Endodermal cell (in vitro differentiated cells): ENCODE measurements around the gene ZFAND2A. TPM values are rescaled to one million over a fixed set of nuclear protein-coding genes. Genes with fewer than 3 reads are reported as not detected.

Source experiments
- DNase-seq: peaks from one replicate; pipeline ENCODE4 v3.0.0-alpha.2; 2017
- H3K27ac ChIP-seq: 2 replicates; pipeline ENCODE4 v1.5.1; 2013; ENCODE audit warnings: mild to moderate bottlenecking, low read depth, low read length, moderate library complexity
- H3K27me3 ChIP-seq: 2 replicates; pipeline ENCODE4 v1.6.1; 2013; ENCODE audit warnings: mild to moderate bottlenecking, low read length, moderate library complexity; ENCODE audit not compliant: insufficient read depth, control insufficient read depth, poor library complexity, severe bottlenecking
- H3K36me3 ChIP-seq: 2 replicates; pipeline ENCODE4 v1.7.0; 2013; ENCODE audit warnings: mild to moderate bottlenecking, low read length, moderate library complexity; ENCODE audit not compliant: control insufficient read depth, insufficient read depth
- H3K4me1 ChIP-seq: one replicate; pipeline ENCODE4 v1.7.0; 2013; ENCODE audit warnings: low read length; ENCODE audit not compliant: control insufficient read depth, insufficient read depth
- H3K4me3 ChIP-seq: 2 replicates; pipeline ENCODE4 v1.5.1; 2013; ENCODE audit warnings: mild to moderate bottlenecking, low read length, moderate library complexity
- H3K9ac ChIP-seq: 2 replicates; pipeline ENCODE4 v1.6.1; 2013; ENCODE audit warnings: mild to moderate bottlenecking, low read length, moderate library complexity; ENCODE audit not compliant: poor library complexity, severe bottlenecking; ENCODE audit errors: extremely low read depth
- H3K9me3 ChIP-seq: 2 replicates; pipeline ENCODE4 v1.6.1; 2013; ENCODE audit warnings: mild to moderate bottlenecking, low read length, moderate library complexity; ENCODE audit not compliant: control insufficient read depth
- H3K27ac Mint-ChIP-seq: 2 replicates; pipeline ENCODE4 v1.8.0; 2020; ENCODE audit warnings: mixed read lengths
- H3K27me3 Mint-ChIP-seq: 2 replicates; pipeline ENCODE4 v1.8.0; 2021; ENCODE audit warnings: mild to moderate bottlenecking, mixed read lengths; ENCODE audit not compliant: insufficient read depth
- H3K36me3 Mint-ChIP-seq: 2 replicates; pipeline ENCODE4 v1.8.0; 2020; ENCODE audit warnings: low read depth, mixed read lengths
- H3K4me1 Mint-ChIP-seq: 2 replicates; pipeline ENCODE4 v1.8.0; 2020; ENCODE audit warnings: mixed read lengths
- H3K4me3 Mint-ChIP-seq: 2 replicates; pipeline ENCODE4 v1.8.0; 2020; ENCODE audit warnings: mild to moderate bottlenecking, moderate library complexity, mixed read lengths
- H3K9me3 Mint-ChIP-seq: 2 replicates; pipeline ENCODE4 v1.8.0; 2020; ENCODE audit warnings: mild to moderate bottlenecking, mixed read lengths
- CTCF ChIP-seq: fragments of 200-600 bp; sonication (generic); conservative IDR thresholded peaks from 2 replicates; pipeline ENCODE4 v1.5.0; 2021; ENCODE audit warnings: antibody characterized with exemption, mild to moderate bottlenecking
- WGBS, 2 experiments: methylation state at CpG; one replicate each; pipeline versions ENCODE4 v1.1.5 to v1.1.7; 2013; ENCODE audit warnings: missing lambda C conversion rate in 2 of 2, mixed read lengths in 1 of 2; ENCODE audit not compliant: insufficient coverage in 1 of 2, insufficient read length in 1 of 2; 5-methylcytosine and 5-hydroxymethylcytosine counted together
- total RNA-seq, 2 donors: library from RNA; stranded (reverse); fragmentation: NEBNext Ultra II Directional in 1 of 2; extraction: Animal tissue kit (Norgen Biotek cat#: 25700) in 1 of 2; gene quantifications; 2 replicates in 1 of 2; 3 replicates in 1 of 2; pipeline ENCODE4 v1.2.1, GENCODE V29; 2021

The ZFAND2A gene
- total RNA-seq, 2 donors from 2014 or later: 14.9 to 17.1 TPM

- peak overlapping the region; percentile 21 for H3K27ac Mint-ChIP-seq
- no peaks in the 10 kb centered on the region for H3K9me3 ChIP-seq
- no peak overlapping the region for H3K4me3 Mint-ChIP-seq
- H3K4me1 Mint-ChIP-seq: peaks cover 2% of the 10 kb centered on the region
- no peaks in the 10 kb centered on the region for H3K27me3 ChIP-seq
- no peaks in the 10 kb centered on the region for H3K27me3 Mint-ChIP-seq
- WGBS, 2 experiments: 92 to 95% methylated on average over 24 to 31 of the region's 31 CpGs
- peaks cover 4% of the 10 kb centered on the region for H3K4me1 ChIP-seq
- H3K9me3 Mint-ChIP-seq: peaks cover under 1% of the 10 kb centered on the region
- H3K4me3 ChIP-seq: no peak overlapping the region
- TF ChIP-seq CTCF: no peak
- no peak for DNase-seq
- no peak overlapping the region for H3K9ac ChIP-seq
- H3K36me3 Mint-ChIP-seq: peaks cover 24% of the 10 kb centered on the region
- H3K27ac ChIP-seq: peak overlapping the region; percentile 76
- peaks cover 31% of the 10 kb centered on the region for H3K36me3 ChIP-seq
Observed at GRCh38 chr7:1122832-1123501, 37.0 kb downstream of the ZFAND2A start.

GRCh38 chr7:1121886-1122831 is 37.8 kb downstream of the ZFAND2A start:
- H3K4me1 ChIP-seq: peaks cover 4% of the 10 kb centered on the region
- peak overlapping the region; percentile 21 for H3K27ac Mint-ChIP-seq

More at GRCh38 chr7:1121886-1122831, 37.8 kb downstream of the ZFAND2A start:
- Histone ChIP-seq H3K27me3 (no peaks in the 10 kb centered on the region), H3K4me3 (no peak overlapping the region), H3K9ac (no peak overlapping the region), H3K9me3 (no peaks in the 10 kb centered on the region), H3K27ac (peak overlapping the region; percentile 22), H3K36me3 (peaks cover 36% of the 10 kb centered on the region)
- Mint-ChIP-seq H3K4me1 (peaks cover 2% of the 10 kb centered on the region), H3K36me3 (peaks cover 31% of the 10 kb centered on the region), H3K27me3 (no peaks in the 10 kb centered on the region), H3K9me3 (peaks cover 8% of the 10 kb centered on the region), H3K4me3 (no peak overlapping the region)
- TF ChIP-seq CTCF: no peak
- WGBS, 2 experiments: 82 to 90% methylated on average over 13 to 28 of the region's 28 CpGs
- peak; percentile 47 for DNase-seq
